Spleen (tissue), 11 donors: ENCODE data around the gene PCSK6. TPM values are rescaled to one million over a fixed set of nuclear protein-coding genes. Genes with fewer than 3 reads are reported as not detected.

ENCODE experiments used
- DNase-seq: peaks from one replicate; pipeline ENCODE4 v3.0.0-alpha.2; 2020
- H3K27ac ChIP-seq, 8 donors: fragments of 200-600 bp; sonication (generic) in 7 of 8; 1 replicate in 4 of 8; 2 replicates in 4 of 8; pipeline versions ENCODE4 v1.5.0 to v1.8.0; 2016 to 2021; ENCODE audit warnings: inconsistent platforms in 4 of 8, mild to moderate bottlenecking in 4 of 8, moderate library complexity in 1 of 8
- H3K27me3 ChIP-seq, 7 donors: fragments of 200-600 bp; sonication (generic) in 6 of 7; replicated peaks in 1 of 7; 1 replicate in 4 of 7; 2 replicates in 3 of 7; pipeline versions ENCODE4 v1.5.0 to v1.8.0; 2016 to 2021; ENCODE audit warnings: inconsistent platforms in 3 of 7, mild to moderate bottlenecking in 1 of 7
- H3K36me3 ChIP-seq, 6 donors: fragments of 200-600 bp; sonication (generic) in 5 of 6; 1 replicate in 4 of 6; 2 replicates in 2 of 6; pipeline versions ENCODE4 v1.5.0 to v1.8.0; 2016 to 2021; ENCODE audit warnings: inconsistent platforms in 2 of 6
- H3K4me1 ChIP-seq, 6 donors: fragments of 200-600 bp; sonication (generic) in 5 of 6; 1 replicate in 3 of 6; 2 replicates in 3 of 6; pipeline versions ENCODE4 v1.5.0 to v1.8.0; 2016 to 2021; ENCODE audit warnings: inconsistent platforms in 3 of 6
- H3K4me3 ChIP-seq, 8 donors: fragments of 200-600 bp; sonication (generic) in 7 of 8; 1 replicate in 4 of 8; 2 replicates in 4 of 8; pipeline versions ENCODE4 v1.5.0 to v1.8.0; 2016 to 2021; ENCODE audit warnings: inconsistent platforms in 4 of 8, mild to moderate bottlenecking in 4 of 8, moderate library complexity in 2 of 8
- H3K9me3 ChIP-seq, 8 donors: fragments of 200-600 bp; sonication (generic) in 7 of 8; 1 replicate in 4 of 8; 2 replicates in 4 of 8; pipeline versions ENCODE4 v1.5.0 to v1.8.0; 2016 to 2021; ENCODE audit warnings: inconsistent platforms in 4 of 8
- CTCF ChIP-seq, 11 experiments: fragments of 200-600 bp in 7 of 11; fragments of 450-650 bp in 4 of 11; sonication (generic) in 4 of 11; IDR thresholded peaks in 8 of 11; conservative IDR thresholded peaks in 3 of 11; 1 replicate in 7 of 11; 2 replicates in 4 of 11; pipeline versions ENCODE4 v1.4.0 to v1.8.0; 2016 to 2021; ENCODE audit warnings: antibody characterized with exemption in 11 of 11, inconsistent platforms in 4 of 11, mild to moderate bottlenecking in 1 of 11
- POLR2A ChIP-seq, 3 donors: fragments of 450-650 bp; IDR thresholded peaks; one replicate each; pipeline ENCODE4 v1.5.1; 2017; ENCODE audit warnings: antibody characterized with exemption in 3 of 3, mild to moderate bottlenecking in 1 of 3
- POLR2AphosphoS5 ChIP-seq, 3 donors: sonication (generic); formaldehyde crosslinking; IDR thresholded peaks; one replicate each; pipeline ENCODE4 v1.5.1; 2017; ENCODE audit warnings: antibody characterized with exemption in 3 of 3
- WGBS, 5 donors: extraction: QIAGEN DNeasy Blood & Tissue Kit in 3 of 5; methylation state at CpG; one replicate each; pipeline versions ENCODE4 v1.1.5 to v1.1.7; 2013 to 2018; 5-methylcytosine and 5-hydroxymethylcytosine counted together
- intact Hi-C: fragments of 100-400 bp; cut with DNase I; formaldehyde crosslinking; loops from one replicate; pipeline ENCODE4 v1.15.0; 2023; ENCODE audit warnings: low total_unique reads
- polyA plus RNA-seq, 3 donors: library from polyadenylated mRNA; stranded (reverse); fragments of 200-250 nt; gene quantifications; one replicate each; pipeline ENCODE4 v1.2.1, GENCODE V29; 2013
- total RNA-seq, 7 donors: library from RNA; depleted of rRNA in 3 of 7; stranded (reverse); fragments of >200 nt in 3 of 7; fragmentation: NEBNext Ultra II Directional in 4 of 7; extraction: Animal tissue kit (Norgen Biotek cat#: 25700) in 4 of 7; gene quantifications; one replicate each; pipeline versions ENCODE4 v1.1.0 to v1.2.1, GENCODE V29; 2016 to 2021
- donor health status: healthy with polysubstance abuse.
- donor health status: DM: no; HTN: no; CAD: no; lungs with moderate emphysema.
- donor health status: DM: no; HTN: no; CAD: no.
- donor health status: Bipolar disorder and iron deficiency.
- donor health status: healthy.
- donor health status: DM: no; HTN: no; CAD: no.
- donor health status: DM: yes; HTN: yes; CAD: no.

PCSK6 gene
- total and polyA plus RNA-seq, 10 donors = 10.0 to 403 (median 252) TPM

- TF ChIP-seq CTCF (IDR thresholded peaks at IDR 0.05 in 8 of 11, conservative IDR thresholded peaks at IDR 0.05 in 3 of 11) (no peak), POLR2A (IDR thresholded peaks at IDR 0.05) (no peak), POLR2AphosphoS5 (IDR thresholded peaks at IDR 0.05) (no peak)
- peaks cover 0 to 26% (median 0%) of the 10 kb centered on the region in 6 donors for H3K36me3 ChIP-seq
- WGBS, 5 donors = 59 to 85% (median 67%) methylated on average over 8 of the region's 8 CpGs
- peak; percentile 68 for DNase-seq
- intact Hi-C loops = no loop called here
- H3K4me1 ChIP-seq = peaks cover 6 to 52% (median 32%) of the 10 kb centered on the region in 6 donors
- no peak overlapping the region for H3K4me3 ChIP-seq
- H3K27me3 ChIP-seq = peaks cover 0 to 3% (median 0%) of the 10 kb centered on the region in 7 donors
- H3K27ac ChIP-seq = peak overlapping the region in 7 of 8 donors; percentile 25 to 75 (median 67)
- H3K9me3 ChIP-seq = no peaks in the 10 kb centered on the region
Observed at GRCh38 chr15:101439285-101439919, 50.1 kb downstream of the PCSK6 start.

GRCh38 chr15:101438482-101439284, 50.8 kb downstream of the PCSK6 start:
- intact Hi-C loops = no loop called here
- H3K27me3 ChIP-seq = peaks cover 0 to 3% (median 0%) of the 10 kb centered on the region in 7 donors
- H3K4me1 ChIP-seq = peaks cover 6 to 57% (median 32%) of the 10 kb centered on the region in 6 donors
- H3K27ac ChIP-seq = peak overlapping the region in 7 of 8 donors; percentile 25 to 75 (median 67)
- DNase-seq = peak; percentile 65
- H3K4me3 ChIP-seq = no peak overlapping the region
- peaks cover 0 to 29% (median 0%) of the 10 kb centered on the region in 6 donors for H3K36me3 ChIP-seq
- TF ChIP-seq CTCF (IDR thresholded peaks at IDR 0.05 in 8 of 11, conservative IDR thresholded peaks at IDR 0.05 in 3 of 11) = no peak
- TF ChIP-seq POLR2AphosphoS5 (IDR thresholded peaks at IDR 0.05) = peak in 2 of 3 donors; percentile 23 to 55
- WGBS, 5 donors = 74 to 79% (median 77%) methylated on average over 21 of the region's 21 CpGs
- no peaks in the 10 kb centered on the region for H3K9me3 ChIP-seq

GRCh38 chr15:101437618-101438481, 51.7 kb downstream of the PCSK6 start:
- peaks cover 0 to 29% (median 0%) of the 10 kb centered on the region in 6 donors for H3K36me3 ChIP-seq
- no peaks in the 10 kb centered on the region for H3K9me3 ChIP-seq
- DNase-seq = no peak
- H3K4me1 ChIP-seq = peaks cover 6 to 63% (median 32%) of the 10 kb centered on the region in 6 donors
- peaks cover 0 to 3% (median 0%) of the 10 kb centered on the region in 7 donors for H3K27me3 ChIP-seq
- intact Hi-C loops = no loop called here
- WGBS, 5 donors = 82 to 91% (median 84%) methylated on average over 19 of the region's 19 CpGs
- no peak overlapping the region for H3K4me3 ChIP-seq
- H3K27ac ChIP-seq = peak overlapping the region in 6 of 8 donors; percentile 55 to 75 (median 68)
- no peak for TF ChIP-seq CTCF (IDR thresholded peaks at IDR 0.05 in 8 of 11, conservative IDR thresholded peaks at IDR 0.05 in 3 of 11)
- no peak for TF ChIP-seq POLR2AphosphoS5 (IDR thresholded peaks at IDR 0.05)
- TF ChIP-seq POLR2A (IDR thresholded peaks at IDR 0.05) = no peak
